NCI-H2029 treated with DMSO at 0.1 percent for 48 hours (cell line): ENCODE data around the gene MED16.
"Not testable (repeated sequence)": the region's sequence is repeated elsewhere in the genome, so short reads cannot be mapped to it uniquely, and the experiment has no call there.

Source experiments
- DNase-seq: peaks from one replicate; lab custom pipeline; 2025; lab: John Stamatoyannopoulos, UW

The MED16 gene

DNA sequence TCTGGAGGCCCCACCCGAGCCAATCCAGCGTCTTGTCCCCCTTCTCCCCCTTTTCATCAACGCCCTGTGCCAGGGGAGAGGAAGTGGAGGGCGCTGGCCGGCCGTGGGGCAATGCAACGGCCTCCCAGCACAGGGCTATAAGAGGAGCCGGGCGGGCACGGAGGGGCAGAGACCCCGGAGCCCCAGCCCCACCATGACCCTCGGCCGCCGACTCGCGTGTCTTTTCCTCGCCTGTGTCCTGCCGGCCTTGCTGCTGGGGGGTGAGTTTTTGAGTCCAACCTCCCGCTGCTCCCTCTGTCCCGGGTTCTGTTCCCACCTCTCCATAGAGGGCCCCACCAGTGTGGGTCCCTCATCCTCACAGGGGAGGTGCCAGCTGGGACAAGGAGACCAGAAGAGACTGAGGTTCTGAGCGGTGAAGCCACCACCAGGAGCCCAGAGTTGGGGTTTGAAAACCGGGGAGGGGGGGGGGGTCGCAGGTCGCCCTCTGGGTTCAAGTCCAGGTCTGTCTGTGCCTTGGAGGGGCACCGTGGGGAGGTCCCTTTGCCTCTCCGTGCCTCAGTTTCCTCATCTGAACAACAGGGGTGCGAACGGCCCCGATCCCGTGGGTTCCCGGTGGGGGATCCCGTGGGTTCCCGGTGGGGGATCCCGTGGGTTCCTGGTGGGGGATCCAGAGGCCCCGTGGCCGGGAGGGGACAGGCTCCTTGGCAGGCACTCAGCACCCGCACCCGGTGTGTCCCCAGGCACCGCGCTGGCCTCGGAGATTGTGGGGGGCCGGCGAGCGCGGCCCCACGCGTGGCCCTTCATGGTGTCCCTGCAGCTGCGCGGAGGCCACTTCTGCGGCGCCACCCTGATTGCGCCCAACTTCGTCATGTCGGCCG lies 40.6 kb downstream of the MED16 start, which contains the start of gene ELANE:
TSS of gene ELANE (plus strand) at position 168 of the 878 bp plus-strand sequence. CDS start at position 194, 26 bp downstream.
- no peak for DNase-seq

DNA sequence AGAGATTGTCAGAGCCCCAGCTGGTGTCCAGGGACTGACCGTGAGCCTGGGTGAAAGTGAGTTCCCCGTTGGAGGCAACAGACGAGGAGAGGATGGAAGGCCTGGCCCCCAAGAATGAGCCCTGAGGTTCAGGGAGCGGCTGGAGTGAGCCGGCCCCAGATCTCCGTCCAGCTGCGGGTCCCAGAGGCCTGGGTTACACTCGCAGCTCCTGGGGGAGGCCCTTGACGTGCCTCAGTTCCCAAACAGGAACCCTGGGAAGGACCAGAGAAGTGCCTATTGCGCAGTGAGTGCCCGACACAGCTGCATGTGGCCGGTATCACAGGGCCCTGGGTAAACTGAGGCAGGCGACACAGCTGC lies 42.0 kb downstream of the MED16 start:
- DNase-seq = no peak

DNA sequence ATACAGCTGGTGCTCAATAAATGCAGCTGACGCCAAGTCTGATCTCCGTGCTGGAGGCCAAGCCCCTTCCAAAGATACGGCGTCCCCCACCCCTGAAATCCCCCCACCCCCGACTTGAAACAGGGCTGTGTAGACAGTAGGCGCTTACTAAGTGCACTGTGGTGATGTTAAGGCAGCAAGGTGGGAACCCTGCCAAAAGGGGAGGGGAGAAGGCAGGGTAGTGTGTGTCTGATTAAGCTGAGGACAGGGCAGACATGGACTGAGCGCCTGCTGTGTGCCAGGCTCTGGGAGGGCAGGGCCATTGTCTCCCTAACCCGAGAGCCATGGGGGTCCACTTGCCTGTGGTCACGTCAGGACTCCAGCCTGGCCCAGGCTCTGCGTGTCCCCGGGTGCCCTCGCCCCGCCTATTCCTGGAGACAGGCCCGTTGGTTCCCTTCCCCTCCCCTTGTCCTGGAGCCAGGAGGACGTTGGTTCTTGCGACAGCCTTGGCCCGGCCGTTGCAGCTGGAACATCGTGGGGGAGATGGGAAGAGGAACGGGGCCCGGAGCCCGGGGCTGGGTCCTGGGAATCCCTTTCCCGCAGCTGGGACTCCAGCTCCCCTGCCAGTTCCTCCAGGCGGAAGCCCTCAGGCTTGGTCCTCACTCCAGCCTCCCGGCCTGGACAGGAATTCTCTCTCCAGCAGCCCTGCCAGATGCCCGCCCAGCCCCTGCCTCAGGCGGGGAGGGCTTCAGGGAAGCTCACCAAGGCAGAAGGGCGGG lies 42.6 kb downstream of the MED16 start:
- DNase-seq = no peak

DNA sequence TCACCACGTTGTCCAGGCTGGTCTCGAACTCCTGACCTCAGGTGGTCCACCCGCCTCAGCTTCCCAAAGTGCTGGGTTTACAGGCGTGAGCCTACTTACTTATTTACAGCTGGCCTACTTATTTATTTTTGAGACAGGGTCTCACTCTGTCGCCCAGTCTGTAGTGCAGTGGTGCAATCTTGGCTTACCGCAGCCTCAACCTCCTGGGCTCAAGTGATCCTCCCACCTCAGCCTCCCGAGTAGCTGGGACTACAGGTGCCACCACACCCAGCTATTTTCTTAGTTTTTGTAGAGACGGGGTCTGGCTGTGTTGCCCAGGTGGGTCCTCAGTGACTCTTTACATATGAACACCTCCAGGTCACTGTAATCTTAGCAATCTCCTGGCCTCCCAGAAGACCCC lies 43.8 kb downstream of the MED16 start:
- DNase-seq = not testable (repeated sequence)

DNA sequence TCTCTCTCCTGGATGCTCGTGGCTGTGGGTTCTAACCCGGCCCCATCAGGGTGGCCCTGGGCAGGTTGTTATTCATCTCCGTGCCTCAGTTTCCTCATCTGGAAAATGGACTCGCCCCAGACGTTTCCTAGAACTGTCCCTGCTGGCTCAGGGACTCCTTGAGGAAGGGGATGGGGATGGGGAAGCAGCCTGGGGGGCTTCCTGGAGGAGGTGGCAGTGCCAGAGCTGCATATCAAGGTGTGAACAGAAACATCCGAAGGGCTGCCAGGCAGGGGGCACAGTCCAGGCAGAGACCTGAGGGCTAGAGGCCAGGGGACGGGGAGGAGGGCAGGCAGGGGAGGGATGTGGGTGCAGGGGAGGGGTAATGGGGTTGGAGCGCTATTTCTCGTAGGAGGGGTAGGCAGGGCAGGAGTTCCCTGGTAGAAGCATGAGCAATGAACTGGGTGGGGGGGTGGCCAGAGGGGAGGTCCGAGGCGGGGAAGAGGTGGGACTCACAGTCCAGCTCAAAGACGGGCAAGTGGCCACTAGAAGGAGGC lies 44.5 kb downstream of the MED16 start:
- no peak for DNase-seq

DNA sequence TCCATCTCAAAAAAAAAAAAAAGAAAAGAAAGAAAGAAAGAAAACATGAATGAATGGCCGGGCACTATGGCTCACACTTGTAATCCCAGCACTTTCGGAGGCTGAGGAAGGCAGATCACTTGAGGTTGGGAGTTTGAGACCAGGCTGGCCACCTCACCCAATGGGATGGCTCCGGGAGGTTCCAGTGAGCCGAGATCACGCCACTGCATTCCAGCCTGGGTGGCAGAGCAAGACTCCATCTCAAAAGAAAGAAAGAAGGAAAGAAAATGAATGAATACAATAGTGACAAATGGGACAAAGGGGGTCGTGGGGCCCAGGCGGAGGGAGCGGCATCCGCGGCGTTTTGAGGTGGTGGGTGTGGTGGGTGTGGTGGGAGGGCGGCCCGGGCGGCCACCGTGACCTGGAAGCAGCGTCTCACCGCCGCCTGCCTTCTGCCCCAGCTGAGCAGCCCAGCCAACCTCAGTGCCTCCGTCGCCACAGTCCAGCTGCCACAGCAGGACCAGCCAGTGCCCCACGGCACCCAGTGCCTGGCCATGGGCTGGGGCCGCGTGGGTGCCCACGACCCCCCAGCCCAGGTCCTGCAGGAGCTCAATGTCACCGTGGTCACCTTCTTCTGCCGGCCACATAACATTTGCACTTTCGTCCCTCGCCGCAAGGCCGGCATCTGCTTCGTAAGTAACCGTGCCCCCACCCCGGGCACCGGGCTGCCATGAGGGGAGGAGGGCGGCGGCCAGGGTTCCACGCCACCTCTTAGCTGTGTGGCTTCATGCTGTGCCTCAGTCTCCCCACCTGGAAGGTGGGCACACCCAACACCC lies 47.1 kb downstream of the MED16 start:
- no peak for DNase-seq

DNA sequence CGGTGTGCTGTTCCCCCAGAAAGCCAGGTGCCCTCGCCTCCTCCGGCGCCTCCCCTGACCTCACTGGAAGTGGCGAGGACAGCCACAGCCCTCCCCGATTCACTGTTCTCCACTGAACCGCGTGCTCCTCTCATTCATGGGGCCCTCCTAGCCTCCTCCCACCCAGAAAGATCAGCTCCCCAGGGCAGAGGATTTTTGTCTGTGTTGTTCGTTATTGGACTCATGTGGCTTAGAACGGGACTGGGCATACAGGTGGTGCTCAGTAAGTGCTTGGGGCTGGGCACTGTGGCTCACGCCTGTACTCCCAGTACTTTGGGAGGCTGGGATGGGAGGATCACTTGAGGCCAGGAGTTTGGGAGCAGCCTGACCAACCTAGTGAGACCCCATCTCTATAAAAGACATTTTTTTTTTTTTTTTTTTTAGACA lies 48.4 kb downstream of the MED16 start:
- no peak for DNase-seq

DNA sequence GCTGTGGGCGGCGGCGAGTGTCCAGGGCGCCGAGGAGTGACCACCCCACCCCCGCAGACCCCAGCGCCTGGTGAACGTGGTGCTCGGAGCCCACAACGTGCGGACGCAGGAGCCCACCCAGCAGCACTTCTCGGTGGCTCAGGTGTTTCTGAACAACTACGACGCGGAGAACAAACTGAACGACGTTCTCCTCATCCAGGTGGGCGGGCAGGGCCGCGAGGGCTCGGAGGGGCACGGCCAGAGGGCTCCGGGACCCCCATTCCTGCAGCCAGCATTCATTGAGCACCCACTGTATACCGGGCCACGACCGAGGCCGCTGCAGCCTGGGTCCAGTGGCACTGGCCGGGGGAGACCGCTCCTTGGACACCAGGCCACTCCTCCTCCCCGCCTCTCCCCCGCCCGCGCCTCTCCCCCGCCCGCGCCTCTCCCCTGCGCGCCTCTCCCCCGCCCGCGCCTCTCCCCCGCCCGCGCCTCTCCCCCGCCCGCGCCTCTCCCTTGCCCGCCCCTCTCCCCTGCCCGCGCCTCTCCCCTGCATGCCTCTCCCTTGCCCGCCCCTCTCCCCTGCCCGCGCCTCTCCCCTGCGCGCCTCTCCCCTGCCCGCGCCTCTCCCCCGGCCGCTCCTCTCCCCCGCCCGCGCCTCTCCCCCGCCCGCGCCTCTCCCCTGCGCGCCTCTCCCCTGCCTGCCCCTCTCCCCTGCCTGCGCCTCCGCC lies 49.0 kb downstream of the MED16 start:
- no peak for DNase-seq

DNA sequence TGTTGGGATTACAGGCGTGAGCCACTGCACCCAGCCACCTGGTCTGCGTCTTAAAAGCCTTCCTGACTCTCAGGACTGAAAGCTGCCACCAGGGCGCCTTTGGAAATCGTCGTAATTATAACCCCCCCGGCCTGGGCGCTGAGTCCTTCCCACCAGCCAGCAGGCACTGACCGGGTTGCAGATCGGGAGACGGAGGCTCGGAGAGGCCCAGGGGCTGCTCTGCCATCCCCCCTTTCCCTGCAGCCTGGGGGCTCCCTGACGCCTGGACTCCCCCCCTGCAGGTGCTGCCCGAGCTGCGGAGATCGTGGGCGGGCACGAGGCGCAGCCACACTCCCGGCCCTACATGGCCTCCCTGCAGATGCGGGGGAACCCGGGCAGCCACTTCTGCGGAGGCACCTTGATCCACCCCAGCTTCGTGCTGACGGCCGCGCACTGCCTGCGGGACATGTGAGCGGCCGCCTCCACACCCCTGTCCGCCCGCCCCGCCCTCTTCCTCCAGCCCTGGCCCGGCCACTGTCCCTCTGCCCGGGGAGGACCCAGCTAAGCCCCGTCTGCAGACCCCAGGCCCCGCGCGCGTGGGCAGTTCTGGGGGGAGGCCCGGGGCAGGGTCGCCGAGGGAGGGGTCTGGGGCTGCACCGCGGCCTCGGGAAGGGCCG lies 49.7 kb downstream of the MED16 start:
- DNase-seq = no peak

DNA sequence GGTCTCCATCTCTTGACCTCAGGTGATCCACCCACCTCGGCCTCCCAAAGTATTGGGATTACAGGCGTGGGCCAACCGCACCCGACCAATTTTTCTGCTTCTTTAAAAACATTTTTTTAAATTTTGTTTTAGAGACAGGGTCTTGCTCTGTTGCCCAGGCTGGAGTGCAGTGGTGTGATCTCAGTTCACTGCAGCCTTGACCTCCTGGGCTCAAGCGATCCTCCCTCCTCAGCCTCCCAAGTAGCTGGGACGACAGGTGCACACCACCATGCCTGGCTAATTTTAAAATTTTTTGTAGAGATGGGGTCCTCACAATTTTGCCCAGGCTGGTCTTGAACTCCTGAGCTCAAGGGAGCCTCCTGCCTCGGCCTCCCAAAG lies 50.2 kb downstream of the MED16 start:
- not testable (repeated sequence) for DNase-seq

DNA sequence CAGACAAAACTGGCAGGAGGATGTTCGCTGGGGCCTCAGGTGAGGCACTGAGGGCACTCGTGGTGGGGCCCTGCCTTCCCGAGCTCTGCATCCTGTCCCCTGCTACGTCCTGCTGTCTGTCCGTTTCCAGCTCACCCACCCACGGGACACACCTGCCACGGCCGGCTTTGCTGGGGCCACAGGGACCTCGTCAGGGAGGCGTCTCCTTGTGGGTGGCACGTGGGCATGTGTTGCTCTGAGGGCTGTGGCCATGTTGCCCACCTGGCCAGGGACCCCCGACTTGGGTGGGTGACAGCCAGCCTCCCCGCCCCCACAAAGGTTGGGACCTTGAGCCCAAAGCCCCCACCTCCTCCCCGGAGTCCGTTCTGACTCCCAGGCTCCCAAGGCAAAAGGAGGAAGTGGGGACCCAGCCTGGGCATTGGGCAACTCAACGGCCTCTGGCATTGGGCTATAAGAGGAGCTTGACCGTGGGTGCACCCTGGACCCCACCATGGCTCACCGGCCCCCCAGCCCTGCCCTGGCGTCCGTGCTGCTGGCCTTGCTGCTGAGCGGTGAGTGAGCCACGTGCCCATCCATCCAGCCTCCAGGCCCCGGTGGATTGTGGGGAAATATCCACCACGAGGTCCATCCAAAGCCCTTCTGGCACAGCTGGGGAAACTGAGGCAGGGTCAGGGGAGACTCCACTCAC lies 52.3 kb downstream of the MED16 start, which contains the start of gene PRTN3:
TSS of gene PRTN3 (plus strand) at position 481 of the 688 bp plus-strand sequence. CDS start at position 491, 10 bp downstream.
- no peak for DNase-seq

DNA sequence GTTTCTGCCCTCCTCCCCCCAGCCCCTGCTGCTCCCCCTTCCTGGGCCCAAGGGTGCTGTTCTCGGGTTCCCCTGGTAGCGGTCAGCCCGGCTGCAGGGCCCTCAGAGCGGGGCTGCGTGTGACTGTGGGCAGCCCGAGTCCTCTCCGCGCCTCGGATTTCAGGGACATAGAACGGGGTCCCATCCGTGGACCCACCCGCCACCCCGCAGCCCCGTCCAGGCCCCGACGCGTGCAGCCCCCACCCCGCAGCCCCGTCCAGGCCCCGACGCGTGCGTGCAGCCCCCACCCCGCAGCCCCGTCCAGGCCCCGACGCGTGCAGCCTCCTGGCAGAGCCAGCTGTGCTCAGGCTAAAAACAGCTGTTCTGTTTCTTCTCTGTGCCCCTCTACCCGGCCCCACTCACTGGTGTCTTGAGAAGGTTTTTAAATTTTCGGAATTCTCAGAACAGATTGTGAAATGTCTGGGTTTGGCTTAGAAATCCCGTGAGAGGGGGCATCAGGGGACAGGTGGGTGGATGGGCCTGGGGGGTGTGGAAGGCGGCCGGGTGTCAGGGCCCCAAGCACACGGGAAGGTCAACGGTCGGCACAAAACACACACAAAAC lies 57.7 kb downstream of the MED16 start:
- DNase-seq = no peak

DNA sequence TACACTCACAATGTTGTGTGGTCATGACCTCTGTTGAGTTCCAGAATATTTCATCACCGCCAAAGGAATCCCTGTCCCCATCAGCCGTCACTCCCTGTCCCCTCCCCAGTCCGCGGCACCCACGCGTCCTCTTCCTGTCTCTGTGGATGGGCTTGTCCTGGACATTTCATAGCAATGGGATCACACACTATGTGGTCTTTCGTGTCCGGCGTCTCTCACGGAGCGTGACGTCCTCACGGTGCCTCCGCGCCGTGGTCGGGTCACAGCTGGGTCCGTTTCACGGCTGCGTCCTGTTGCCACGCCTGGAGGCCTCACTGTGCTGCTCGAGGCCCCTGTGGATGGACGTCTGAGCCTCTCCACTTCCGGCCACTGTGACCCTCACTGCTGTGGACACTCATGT lies 58.8 kb downstream of the MED16 start:
- no peak for DNase-seq

DNA sequence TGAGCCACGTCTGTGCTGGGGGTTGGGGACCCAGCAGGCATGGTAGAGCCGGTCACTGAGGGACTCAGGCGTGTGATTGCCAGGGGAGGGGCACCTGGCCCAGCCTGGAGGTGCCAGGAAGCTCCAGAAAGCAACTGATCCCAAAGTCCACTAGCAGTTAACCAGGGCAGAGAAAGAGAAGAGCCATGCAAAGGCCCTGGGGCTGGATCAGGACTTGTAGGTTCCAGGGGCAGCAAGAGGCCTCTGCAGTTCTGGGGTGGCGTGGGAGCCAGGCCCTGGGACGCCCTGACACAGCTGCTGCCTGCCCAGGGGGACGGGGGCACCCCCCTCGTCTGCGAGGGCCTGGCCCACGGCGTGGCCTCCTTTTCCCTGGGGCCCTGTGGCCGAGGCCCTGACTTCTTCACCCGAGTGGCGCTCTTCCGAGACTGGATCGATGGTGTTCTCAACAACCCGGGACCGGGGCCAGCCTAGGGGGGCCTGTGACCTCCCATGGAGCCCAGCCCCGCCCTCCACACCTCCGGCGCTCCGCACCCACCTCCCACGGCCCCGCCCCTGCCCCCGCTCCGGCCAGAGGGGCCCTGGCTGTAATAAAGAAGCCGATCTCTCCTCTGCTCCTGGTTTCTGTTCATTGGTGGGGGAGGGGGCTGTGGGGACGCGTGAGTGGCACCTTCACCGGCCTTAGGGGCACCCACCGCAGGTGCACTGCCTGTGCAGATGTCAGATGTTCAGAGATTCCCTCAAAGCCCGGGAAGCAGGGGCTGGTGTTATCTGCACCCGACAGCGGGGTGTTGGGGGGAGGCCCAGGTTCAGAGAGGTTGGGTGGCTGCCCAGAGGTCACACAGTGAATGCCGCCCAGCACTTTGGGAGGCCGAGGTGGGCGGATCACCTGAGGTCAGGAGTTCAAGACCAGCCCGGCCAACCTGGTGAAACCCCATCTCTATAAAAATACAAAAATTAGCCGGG lies 61.3 kb downstream of the MED16 start:
- DNase-seq = no peak

DNA sequence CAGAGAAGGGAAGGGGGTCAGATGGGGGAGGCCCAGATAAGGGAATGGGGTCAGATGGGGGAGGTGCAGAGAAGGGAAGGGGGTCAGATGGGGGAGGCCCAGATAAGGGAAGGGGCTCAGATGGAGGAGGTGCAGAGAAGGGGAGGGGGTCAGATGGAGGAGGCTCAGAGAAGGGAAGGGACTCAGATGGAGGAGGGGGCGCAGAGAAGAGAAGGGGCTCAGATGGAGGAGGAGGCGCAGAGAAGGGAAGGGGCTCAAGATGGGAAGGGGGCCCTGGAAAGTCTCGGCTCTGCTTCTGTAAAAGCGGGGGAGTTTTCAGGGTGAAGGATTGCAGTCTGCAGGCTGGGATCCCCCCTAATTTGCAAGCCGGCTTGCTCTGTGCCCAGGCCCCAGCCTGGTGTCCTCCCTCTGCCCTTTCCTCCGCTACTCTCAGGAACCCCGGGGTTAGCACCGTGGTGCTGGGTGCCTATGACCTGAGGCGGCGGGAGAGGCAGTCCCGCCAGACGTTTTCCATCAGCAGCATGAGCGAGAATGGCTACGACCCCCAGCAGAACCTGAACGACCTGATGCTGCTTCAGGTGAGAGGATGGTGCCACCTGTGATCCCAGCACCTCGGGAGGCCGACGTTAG lies 63.7 kb downstream of the MED16 start:
- DNase-seq = no peak

DNA sequence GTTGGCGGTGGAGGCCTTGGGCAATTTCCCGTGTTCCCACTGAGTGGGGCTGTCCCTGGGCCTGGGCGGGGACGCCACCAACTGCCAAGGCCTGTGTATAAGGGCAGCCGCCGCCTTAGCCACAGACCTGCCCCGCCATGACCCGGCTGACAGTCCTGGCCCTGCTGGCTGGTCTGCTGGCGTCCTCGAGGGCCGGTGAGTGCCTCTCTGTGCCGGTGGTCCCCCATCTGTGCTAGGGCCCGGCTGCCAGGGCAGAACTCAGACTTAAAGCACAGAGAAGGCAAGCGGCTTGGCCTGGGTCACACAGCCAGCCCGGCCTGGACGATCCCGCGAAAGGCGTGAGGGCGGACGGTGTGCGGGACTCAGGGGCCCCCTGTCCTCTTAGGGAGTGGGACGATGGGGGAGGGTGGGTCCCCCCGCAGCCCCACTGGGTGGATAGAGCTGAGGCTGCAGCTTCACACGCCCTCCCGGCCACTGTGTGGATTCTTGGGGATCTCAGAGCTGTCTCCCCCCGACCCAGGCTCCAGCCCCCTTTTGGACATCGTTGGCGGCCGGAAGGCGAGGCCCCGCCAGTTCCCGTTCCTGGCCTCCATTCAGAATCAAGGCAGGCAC lies 65.2 kb downstream of the MED16 start, which contains the start of gene AZU1:
TSS of gene AZU1 (plus strand) at position 128 of the 612 bp plus-strand sequence. CDS start at position 138, 10 bp downstream.
- DNase-seq = no peak

DNA sequence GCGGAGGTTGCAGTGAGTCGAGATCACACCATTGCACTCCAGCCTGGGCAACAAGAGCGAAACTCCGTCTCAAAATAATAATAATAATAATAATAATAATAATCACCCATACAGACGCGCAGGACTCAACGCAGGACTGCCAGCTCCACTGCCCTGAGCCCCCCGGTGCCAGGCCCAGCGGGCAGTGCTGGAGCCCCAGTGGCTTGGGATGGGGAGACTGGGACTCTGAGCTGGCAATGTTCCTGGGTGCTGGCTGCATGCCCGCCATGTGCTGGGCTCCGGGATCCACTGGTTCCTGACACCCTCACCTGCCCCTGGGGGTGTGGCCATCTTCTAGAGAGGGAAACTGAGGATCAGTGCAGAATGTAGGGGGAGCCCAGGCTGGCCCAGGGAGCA lies 65.7 kb downstream of the MED16 start:
- DNase-seq = no peak
